Measurements from ENCODE around the gene SLC25A42.
A peak's percentile ranks its signal among the peaks of the same experiment; 100 is the strongest.

Gene SLC25A42

DNA sequence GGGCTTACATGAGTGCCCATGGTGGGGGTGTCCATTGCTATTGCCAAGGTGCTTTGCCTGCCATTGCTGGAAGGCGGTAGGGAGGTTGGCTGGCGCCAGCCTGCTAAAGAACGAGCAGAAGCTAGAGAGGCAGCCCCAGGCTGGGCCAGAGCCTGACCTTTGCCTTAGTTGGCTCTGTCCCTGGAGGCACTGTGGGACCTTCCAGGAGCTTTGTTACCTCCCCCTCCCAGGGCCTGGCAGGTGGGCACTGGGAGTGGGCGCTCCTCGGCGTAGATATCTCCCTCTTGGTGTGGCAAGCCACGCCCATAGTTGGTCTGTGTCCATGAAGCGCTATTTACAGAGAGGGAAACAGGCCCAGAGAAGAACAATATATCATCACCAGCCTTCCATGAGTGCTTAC, 2.3 kb upstream of the SLC25A42 start:
- TF ChIP-seq, protein P1, sequence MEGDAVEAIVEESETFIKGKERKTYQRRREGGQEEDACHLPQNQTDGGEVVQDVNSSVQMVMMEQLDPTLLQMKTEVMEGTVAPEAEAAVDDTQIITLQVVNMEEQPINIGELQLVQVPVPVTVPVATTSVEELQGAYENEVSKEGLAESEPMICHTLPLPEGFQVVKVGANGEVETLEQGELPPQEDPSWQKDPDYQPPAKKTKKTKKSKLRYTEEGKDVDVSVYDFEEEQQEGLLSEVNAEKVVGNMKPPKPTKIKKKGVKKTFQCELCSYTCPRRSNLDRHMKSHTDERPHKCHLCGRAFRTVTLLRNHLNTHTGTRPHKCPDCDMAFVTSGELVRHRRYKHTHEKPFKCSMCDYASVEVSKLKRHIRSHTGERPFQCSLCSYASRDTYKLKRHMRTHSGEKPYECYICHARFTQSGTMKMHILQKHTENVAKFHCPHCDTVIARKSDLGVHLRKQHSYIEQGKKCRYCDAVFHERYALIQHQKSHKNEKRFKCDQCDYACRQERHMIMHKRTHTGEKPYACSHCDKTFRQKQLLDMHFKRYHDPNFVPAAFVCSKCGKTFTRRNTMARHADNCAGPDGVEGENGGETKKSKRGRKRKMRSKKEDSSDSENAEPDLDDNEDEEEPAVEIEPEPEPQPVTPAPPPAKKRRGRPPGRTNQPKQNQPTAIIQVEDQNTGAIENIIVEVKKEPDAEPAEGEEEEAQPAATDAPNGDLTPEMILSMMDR (IDR thresholded peaks at IDR 0.05; ENCODE audit: insufficient read depth, missing control alignments) = no peak
- FAIRE-seq (no peak), DNase-seq (ENCODE audit: insufficient read length, low spot score) (no peak)

DNA sequence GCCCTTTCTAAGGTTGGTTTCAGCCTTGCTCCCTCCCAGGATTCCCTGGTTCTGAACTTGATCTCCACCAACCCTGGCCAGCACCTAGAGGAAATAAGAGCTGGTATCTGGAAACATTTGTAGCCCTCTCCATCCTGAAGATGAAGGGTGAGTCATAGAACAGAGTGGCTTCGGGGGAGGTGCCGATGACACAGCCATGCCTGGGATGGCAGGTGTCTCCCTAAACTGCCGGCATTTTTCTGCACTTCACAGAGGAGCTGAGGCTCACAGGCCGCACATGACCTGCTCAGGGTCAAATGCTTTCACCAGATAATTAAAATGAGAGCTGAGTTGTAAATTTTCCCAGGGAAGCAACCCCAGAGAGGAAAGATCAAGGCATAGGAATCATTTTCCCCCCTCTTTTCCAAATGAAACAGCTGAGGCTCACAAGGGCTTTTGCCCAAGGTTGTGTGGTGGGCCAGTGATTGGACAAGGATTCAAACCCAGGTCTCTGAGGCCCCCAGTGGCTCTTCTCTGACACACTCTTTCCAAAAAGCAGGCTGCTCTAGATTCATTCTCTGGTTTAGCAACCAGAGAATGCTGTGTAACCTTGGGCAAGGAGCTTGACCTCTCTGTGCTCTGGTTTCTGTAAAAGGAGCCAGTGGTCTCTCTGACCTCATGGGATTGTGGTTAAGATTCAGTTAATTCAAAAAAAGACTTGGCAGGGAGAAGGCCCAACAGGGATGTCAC, 1.2 kb upstream of the SLC25A42 start:
- no peak for FAIRE-seq
- DNase-seq (ENCODE audit: insufficient read length, low spot score) = no peak
- TF ChIP-seq, protein P1 (IDR thresholded peaks at IDR 0.05; ENCODE audit: insufficient read depth, missing control alignments) = no peak

DNA sequence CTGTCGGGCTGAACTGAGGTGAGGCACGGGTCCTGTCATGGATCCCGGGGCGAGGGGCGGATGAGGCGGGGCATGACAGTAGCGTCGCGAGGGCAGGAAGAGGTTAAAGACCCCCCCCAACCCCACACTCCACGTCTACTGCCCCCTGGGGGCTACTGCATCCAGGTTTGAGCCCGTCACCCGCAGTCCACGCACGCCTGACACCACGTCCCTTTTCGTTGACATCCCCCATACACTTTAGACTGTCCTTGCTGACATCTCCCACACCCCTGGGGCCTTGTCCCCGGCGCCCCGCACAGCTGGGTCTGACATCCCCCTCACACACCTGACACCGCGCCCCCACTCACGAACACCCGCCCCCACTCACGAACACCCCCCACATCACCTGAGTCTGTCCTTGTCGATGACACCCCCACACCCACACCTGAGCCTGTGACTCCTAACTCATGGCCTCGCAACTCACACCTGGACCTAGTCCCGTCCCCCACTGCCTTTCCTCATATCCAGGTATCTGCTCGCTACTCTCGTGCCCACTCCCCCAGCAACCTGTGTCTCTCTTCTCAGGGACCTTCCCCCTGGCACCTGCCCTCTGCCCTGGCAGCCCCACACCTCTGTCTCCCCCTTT, 416 bp downstream of the SLC25A42 start:
- DNase-seq (ENCODE audit: insufficient read length, low spot score) = peak; percentile 67

DNA sequence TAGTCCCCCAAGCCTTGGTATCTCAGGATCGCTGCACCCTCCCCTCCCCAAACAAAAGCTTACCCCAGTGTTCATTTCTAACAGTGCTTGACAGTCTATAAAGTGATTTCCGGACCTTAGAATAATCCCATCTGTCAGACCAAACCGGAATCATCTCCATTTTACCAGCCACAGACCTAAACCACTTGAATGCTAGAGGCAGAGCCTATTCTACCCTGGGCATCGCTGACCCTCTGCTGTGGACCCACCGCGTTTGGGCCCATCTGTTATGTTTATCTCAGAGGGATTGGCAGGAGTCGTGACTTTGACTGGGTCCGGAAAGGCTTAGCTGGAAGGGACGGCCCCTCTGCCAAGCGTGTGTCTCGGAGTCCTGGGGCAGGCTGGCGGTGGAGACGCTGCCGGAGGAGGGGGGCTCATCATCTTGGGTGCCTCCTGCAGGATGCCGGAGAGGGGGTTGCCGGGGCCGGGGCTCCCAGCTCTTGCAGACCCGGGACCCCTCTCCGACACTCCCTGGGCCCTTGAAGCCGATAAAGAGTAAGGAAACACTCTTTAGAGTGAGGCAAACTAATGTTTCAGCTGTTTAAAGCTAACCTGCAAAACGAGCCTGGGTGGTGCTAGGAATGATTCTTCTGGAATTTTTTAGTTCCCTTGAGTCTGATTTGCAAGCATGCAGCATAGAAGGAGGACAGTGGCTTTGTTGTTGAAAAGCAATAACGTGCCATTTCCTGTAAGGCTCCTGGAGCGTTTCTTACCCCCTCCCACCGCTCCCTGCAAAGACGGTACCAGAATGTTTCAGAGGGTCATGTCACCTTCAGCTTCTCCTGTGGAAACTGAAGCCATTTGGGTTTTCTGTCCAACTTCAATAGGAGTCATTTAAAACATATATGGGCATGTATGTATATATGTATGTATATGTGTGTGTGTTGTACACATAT, 1.3 kb downstream of the SLC25A42 start:
- TF ChIP-seq, protein P1 (IDR thresholded peaks at IDR 0.05; ENCODE audit: insufficient read depth, missing control alignments) = no peak
- FAIRE-seq (no peak), DNase-seq (ENCODE audit: insufficient read length, low spot score) (no peak)

More for the DNA sequence above, 416 bp downstream of the SLC25A42 start:
- no peak for FAIRE-seq
- TF ChIP-seq, protein P1 (IDR thresholded peaks at IDR 0.05; ENCODE audit: insufficient read depth, missing control alignments) = peak; percentile 28

DNA sequence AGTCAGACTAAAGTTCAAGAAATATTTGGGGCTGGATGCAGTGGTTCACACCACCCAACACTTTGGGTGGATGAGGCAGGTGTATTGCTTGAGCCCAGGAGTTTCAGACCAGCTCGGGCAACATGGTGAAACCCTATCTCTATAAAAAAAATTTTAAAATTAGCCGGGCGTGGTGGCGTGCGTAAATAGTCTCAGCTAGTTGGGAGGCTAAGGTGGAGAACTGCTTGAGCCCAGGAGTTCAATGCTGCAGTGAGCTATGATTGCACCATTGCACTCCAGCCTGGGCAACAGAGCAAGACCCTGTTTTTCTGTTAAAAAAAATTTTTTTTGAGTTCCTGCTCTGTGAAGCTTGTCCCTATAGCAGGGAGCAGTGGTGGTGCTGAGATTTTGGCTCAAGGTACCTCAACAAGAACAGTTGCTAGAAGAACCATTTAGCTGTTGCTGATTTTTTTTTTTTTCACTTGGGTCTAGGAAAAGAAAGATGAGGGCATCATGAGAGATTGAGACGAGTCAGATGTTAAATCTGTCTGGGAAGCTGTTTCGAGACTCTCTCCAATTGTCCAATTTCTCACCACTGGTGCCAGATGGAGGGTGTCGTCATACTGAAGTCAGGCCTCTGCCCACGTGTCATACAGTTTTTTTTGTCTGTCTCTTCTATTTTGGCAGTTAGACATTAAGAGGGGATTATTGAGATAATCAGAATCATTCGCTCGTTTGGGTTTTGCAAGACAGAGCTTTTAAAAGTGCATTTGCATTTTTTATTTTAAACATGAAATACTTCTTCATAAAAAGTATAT, 3.7 kb downstream of the SLC25A42 start:
- FAIRE-seq (no peak), DNase-seq (ENCODE audit: insufficient read length, low spot score) (no peak)
- TF ChIP-seq, protein P1 (IDR thresholded peaks at IDR 0.05; ENCODE audit: insufficient read depth, missing control alignments) = no peak
